ENCODE data around the gene PPFIBP1. TPM values are rescaled to one million over a fixed set of nuclear protein-coding genes. Genes with fewer than 3 reads are reported as not detected.

Gene PPFIBP1
- total and polyA plus RNA-seq, 2 of the 8 experiments (the other 6 are each of a cell fraction or from before 2014, with no cell fraction given) = 7.7 to 31.3 TPM

DNA sequence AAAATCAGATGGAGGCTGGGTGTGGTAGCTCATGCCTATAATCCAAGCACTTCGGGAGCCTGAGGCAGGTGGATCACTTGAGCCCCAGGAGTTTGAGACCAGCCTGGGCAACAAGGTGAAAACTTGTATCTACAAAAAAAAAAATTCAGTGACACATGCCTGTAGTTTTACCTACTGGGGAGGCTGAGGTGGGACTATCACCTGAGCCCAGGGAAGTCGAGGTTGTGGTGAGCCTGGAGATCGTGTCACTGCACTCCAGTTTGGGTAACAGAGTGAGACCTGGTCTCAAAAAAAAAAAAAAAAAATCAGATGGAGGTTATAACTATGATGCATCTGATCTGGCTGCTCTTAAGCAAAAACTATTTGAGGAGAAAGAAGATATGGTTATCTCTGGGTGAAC, 26.6 kb upstream of the PPFIBP1 start:
- H3K18ac ChIP-seq (ENCODE audit: extremely low read depth, low read length) = no peak overlapping the region
- H3K4ac ChIP-seq (replicated peaks; ENCODE audit: insufficient read length, low read depth, low read length) = no peak overlapping the region
- H2BK15ac ChIP-seq (ENCODE audit: low read length) = no peak overlapping the region
- no peak overlapping the region for H2BK5ac ChIP-seq (ENCODE audit: low read depth, low read length)
- TF ChIP-seq SIX5 (IDR thresholded peaks at IDR 0.05; ENCODE audit: low read depth, low read length) (no peak), CBX5 (IDR thresholded peaks at IDR 0.05; ENCODE audit: low read depth, low read length) (no peak), SP4 (IDR thresholded peaks at IDR 0.05; ENCODE audit: low read length) (no peak), HDAC2 (IDR thresholded peaks at IDR 0.05; ENCODE audit: borderline replicate concordance in 1 of 2, low read depth in 2 of 2, low read length in 2 of 2) (no peak), TCF12 (IDR thresholded peaks at IDR 0.05; ENCODE audit: low read depth, low read length) (no peak)
- no peak overlapping the region for H4K5ac ChIP-seq (ENCODE audit: insufficient read length, low read depth, low read length)
- ChIA-PET CTCF (ENCODE audit: partially characterized antibody) (interaction anchor here (0.6 kb wide), 1 partner anchor 115 kb away, joined by 4 read pairs; no protein-coding TSS in a partner anchor), POLR2A (ENCODE audit: partially characterized antibody) (no interaction called here)
- no peak for FAIRE-seq
- H3K4me1 ChIP-seq (replicated peaks in 1 of 4; ENCODE audit: control insufficient read depth in 3 of 4, insufficient read depth in 4 of 4, low read length in 3 of 4) = no peaks in the 10 kb centered on the region
- no peak overlapping the region for H2BK20ac ChIP-seq (ENCODE audit: low read length)
- H3K9ac ChIP-seq (replicated peaks in 1 of 4; ENCODE audit: extremely low read depth in 1 of 4, low read depth in 3 of 4, low read length in 3 of 4) = no peak overlapping the region
- no peaks in the 10 kb centered on the region for H3K23me2 ChIP-seq (ENCODE audit: low read depth, low read length)
- H2BK120ac ChIP-seq (replicated peaks; ENCODE audit: low read depth, low read length) = no peak overlapping the region
- H2AK5ac ChIP-seq (ENCODE audit: low read depth, low read length) = no peak overlapping the region
- H3K79me1 ChIP-seq (ENCODE audit: low read depth, low read length) = no peaks in the 10 kb centered on the region
- no peak for DNase-seq (ENCODE audit: low read depth in 1 of 2, low spot score in 2 of 2)
- H2AFZ ChIP-seq (ENCODE audit: low read length) = no peak overlapping the region
- WGBS, 2 experiments (ENCODE audit: extremely low coverage in 1 of 2, insufficient coverage in 1 of 2, insufficient read length in 1 of 2, insufficient replicate concordance in 2 of 2, low coverage in 1 of 2, low lambda C conversion rate in 2 of 2, missing lambda C conversion rate in 1 of 2) = 90% methylated on average over 3 of the region's 3 CpGs; no CpG with 5 or more reads in 1 of the 2 experiments
- H2BK12ac ChIP-seq (ENCODE audit: low read depth, low read length) = no peak overlapping the region
- no peak overlapping the region for H3K4me3 ChIP-seq (ENCODE audit: extremely low read depth in 1 of 4, insufficient read depth in 2 of 4, low read depth in 3 of 4, low read length in 4 of 4)
- H3K36me3 ChIP-seq (ENCODE audit: control insufficient read depth in 2 of 4, insufficient read depth in 4 of 4, low read length in 3 of 4) = no peaks in the 10 kb centered on the region
- no peaks in the 10 kb centered on the region for H3K9me3 ChIP-seq (ENCODE audit: insufficient read depth in 2 of 2, low read depth in 1 of 2, low read length in 1 of 2)
- no peak overlapping the region for H3K23ac ChIP-seq (ENCODE audit: insufficient read length)
- no peak overlapping the region for H3K14ac ChIP-seq (ENCODE audit: insufficient read length)
- H3K27ac ChIP-seq (ENCODE audit: low read depth, low read length) = no peak overlapping the region
- H3K27me3 ChIP-seq (replicated peaks in 1 of 4; ENCODE audit: control insufficient read depth in 3 of 4, extremely low read depth in 1 of 4, insufficient read depth in 3 of 4, low read length in 3 of 4) = no peaks in the 10 kb centered on the region
- no peaks in the 10 kb centered on the region for H4K20me1 ChIP-seq (replicated peaks in 1 of 2; ENCODE audit: control insufficient read depth in 1 of 2, insufficient read depth in 2 of 2, low read length in 2 of 2)
- H3K56ac ChIP-seq (replicated peaks; ENCODE audit: insufficient read length, low read depth, low read length) = no peak overlapping the region
- no peak overlapping the region for H4K8ac ChIP-seq (ENCODE audit: extremely low read depth, insufficient read depth, low read length)
- H4K91ac ChIP-seq (replicated peaks; ENCODE audit: insufficient read length, low read length) = no peak overlapping the region
- H3K4me2 ChIP-seq (ENCODE audit: insufficient read depth in 1 of 2, low read depth in 2 of 2, low read length in 2 of 2) = no peak overlapping the region
- H3K79me2 ChIP-seq (ENCODE audit: control insufficient read depth in 1 of 2, insufficient read depth in 2 of 2, low read length in 2 of 2) = no peaks in the 10 kb centered on the region

Measured in H1 (cell line).